NCI-H510A treated with DMSO at 0.1 percent for 48 hours (cell line): ENCODE results near the gene TMCC1.
"Not testable (repeated sequence)": the region's sequence is repeated elsewhere in the genome, so short reads cannot be mapped to it uniquely, and the experiment has no call there.

Source experiments
- DNase-seq: peaks from one replicate; lab custom pipeline; 2025; lab: John Stamatoyannopoulos, UW

Gene TMCC1

GRCh38 chr3:129773691-129774663, 119.5 kb downstream of the TMCC1 start:
- no peak for DNase-seq

- no peak for DNase-seq
Measured at GRCh38 chr3:129770604-129771003, 122.9 kb downstream of the TMCC1 start.

- no peak for DNase-seq
Measured at GRCh38 chr3:129769616-129770015, 123.9 kb downstream of the TMCC1 start.

GRCh38 chr3:129768728-129769127, 124.8 kb downstream of the TMCC1 start:
- no peak for DNase-seq

- DNase-seq = no peak
Measured at GRCh38 chr3:129766135-129766534, 127.4 kb downstream of the TMCC1 start.

GRCh38 chr3:129764090-129764489, 129.4 kb downstream of the TMCC1 start:
- no peak for DNase-seq

GRCh38 chr3:129758785-129759320, 134.7 kb downstream of the TMCC1 start:
- no peak for DNase-seq

GRCh38 chr3:129758306-129758705, 135.2 kb downstream of the TMCC1 start:
- no peak for DNase-seq

GRCh38 chr3:129756871-129757270, 136.6 kb downstream of the TMCC1 start:
- DNase-seq = no peak

- not testable (repeated sequence) for DNase-seq
Measured at GRCh38 chr3:129751105-129751504, 142.4 kb downstream of the TMCC1 start.

- DNase-seq = no peak
Measured at GRCh38 chr3:129749692-129750091, 143.8 kb downstream of the TMCC1 start.

GRCh38 chr3:129747992-129748391, 145.5 kb downstream of the TMCC1 start:
- DNase-seq = no peak

GRCh38 chr3:129747136-129747535, 146.4 kb downstream of the TMCC1 start:
- DNase-seq = no peak

- DNase-seq = no peak
Measured at GRCh38 chr3:129746629-129747028, 146.9 kb downstream of the TMCC1 start.

GRCh38 chr3:129745253-129745652, 148.3 kb downstream of the TMCC1 start:
- no peak for DNase-seq

- DNase-seq = no peak
Measured at GRCh38 chr3:129741794-129742193, 151.7 kb downstream of the TMCC1 start.

- no peak for DNase-seq
Measured at GRCh38 chr3:129740090-129740489, 153.4 kb downstream of the TMCC1 start.

GRCh38 chr3:129739634-129740033, 153.9 kb downstream of the TMCC1 start:
- no peak for DNase-seq

GRCh38 chr3:129738172-129738571, 155.3 kb downstream of the TMCC1 start:
- no peak for DNase-seq

GRCh38 chr3:129736070-129736469, 157.4 kb downstream of the TMCC1 start:
- no peak for DNase-seq

- DNase-seq = no peak
Measured at GRCh38 chr3:129735638-129736037, 157.9 kb downstream of the TMCC1 start.

- no peak for DNase-seq
Measured at GRCh38 chr3:129734449-129734848, 159.1 kb downstream of the TMCC1 start.

- no peak for DNase-seq
Measured at GRCh38 chr3:129732200-129732876, 161.2 kb downstream of the TMCC1 start.
